HG03457 (cell line): ENCODE data around the gene SUPT20HL1.

Experiments
- ATAC-seq: cut with Tn5 transposase; IDR thresholded peaks from one replicate; pipeline ENCODE4 v1.9.1; 2021; ENCODE audit warnings: moderate number of reproducible peaks; ENCODE audit not compliant: unreplicated experiment

SUPT20HL1 gene

DNA sequence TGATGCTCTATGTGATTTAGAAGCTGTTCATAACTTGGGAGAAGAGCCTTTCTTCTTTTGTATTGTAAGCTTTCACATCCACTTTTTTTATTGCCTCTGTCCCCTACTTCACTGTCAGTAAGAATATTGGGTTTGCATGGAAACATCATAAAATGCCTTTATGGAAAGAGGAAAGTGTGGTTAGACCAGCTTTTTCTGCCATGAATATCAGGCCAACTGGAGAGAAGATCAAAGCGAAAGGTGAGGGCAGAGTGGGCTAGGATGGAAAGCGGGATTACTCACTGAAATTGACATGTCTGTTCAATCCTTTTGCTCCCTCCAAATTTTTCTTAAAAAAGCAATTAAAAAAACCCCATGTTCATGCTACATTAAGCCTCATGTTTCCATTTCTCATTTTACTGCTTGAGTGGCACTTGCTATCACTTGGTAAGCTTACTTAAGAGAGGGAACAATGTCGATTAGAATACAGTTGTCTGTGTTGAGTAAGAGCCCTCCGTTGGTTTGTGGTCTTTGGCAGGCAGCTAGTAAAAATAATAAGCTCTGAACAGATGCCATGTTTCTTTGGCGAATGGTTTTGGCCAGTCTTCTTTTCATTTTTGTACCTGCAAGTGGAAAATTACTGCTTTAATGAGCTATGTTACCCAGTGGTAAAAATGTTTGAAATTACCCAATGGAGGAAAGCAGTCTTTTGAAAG lies 35.9 kb downstream of the SUPT20HL1 start:
- ATAC-seq, result no peak

DNA sequence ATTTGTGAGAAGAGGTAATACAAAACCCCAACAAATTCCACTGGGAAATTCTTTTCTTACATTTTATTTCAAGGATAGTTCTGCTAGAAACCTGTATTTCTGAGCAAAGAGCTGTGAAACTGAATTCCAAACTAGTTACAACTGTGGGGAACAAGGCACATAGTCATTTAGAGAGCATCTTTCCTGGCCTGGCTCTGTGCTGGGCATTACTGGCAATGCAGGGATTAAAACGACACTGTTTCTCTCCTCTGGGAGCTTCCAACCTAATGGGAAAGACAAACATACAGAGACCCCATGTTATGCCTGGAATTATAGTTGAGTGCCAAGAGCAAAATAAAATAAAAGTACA lies 36.5 kb downstream of the SUPT20HL1 start:
- no peak for ATAC-seq

DNA sequence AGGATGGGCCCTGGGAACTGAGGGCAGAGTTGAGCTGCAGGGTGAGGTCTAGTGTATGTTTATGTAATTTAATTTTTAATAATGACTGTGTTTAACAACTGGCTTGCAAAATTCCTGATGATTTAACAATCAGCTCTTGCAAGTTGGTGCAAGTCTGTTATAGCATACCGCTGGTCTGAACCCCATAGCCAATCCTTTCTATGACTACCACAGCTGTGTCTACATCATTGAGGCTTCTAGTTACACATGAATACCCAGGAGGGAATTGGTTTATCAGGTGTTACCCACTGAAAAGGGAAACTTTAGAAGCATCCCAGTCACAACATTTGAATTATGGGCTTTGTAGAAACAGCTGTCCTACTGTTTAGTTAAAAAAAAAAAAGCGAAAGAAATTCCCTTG lies 38.3 kb downstream of the SUPT20HL1 start:
- ATAC-seq, result no peak

DNA sequence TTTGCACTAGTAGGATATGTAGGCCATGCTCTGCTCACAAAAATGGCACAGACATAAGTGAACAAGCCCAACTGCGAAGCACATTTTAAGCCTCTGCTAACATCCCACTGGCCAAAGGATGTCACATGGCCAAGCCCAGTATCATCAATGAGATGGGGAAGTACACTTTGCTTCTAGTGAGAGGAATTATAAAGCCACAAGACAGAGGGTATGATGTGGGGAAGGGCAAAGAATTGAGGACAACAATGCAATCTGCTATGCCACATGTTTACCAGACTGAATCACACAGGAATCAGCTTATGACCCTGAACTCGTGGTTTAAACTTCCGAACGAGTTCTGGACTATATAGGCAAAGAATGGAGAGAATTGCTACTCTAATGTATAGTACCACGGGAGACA lies 39.1 kb downstream of the SUPT20HL1 start:
- ATAC-seq, result no peak

DNA sequence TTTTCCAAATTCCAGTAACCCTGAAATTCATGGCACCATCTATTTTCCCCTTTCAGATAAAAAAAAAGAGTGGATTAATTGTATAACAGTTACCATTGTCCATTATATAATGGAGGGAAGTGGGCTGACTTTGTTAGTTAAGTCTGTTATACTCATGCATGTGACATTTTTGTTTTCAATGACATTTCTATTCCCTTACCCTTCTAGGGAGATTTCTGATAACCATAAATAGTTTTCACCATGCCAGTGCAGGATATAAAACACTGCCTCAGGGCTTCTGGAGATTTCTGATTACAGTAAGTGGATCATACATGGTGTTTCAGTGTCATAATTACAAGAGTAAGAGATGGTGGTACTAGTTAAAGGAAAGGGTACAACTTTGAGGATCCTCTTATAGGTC lies 45.5 kb downstream of the SUPT20HL1 start:
- no peak for ATAC-seq
